Stimulated activated memory B cell treated with anti-CD40 and anti-IgM and Interleukin-4, amounts not matched to agents 10 μg/mL and 1 μg/mL and 100 μg/mL, for 72 hours (primary cell): ENCODE results near the gene GRK5.

Experiments used
- ATAC-seq: fragments of 150-1000 bp; cut with Tn5 transposase; 2 replicates; pipeline ENCODE4 v1.10.0; 2021
- H3K27ac Mint-ChIP-seq: one replicate; pipeline ENCODE4 v1.8.0; 2022; ENCODE audit warnings: mild to moderate bottlenecking, mixed read lengths
- H3K27me3 Mint-ChIP-seq: one replicate; pipeline ENCODE4 v1.8.0; 2022; ENCODE audit warnings: mixed read lengths
- H3K36me3 Mint-ChIP-seq: one replicate; pipeline ENCODE4 v1.8.0; 2022; ENCODE audit warnings: mixed read lengths
- H3K4me1 Mint-ChIP-seq: one replicate; pipeline ENCODE4 v1.8.0; 2022; ENCODE audit warnings: mixed read lengths
- H3K4me3 Mint-ChIP-seq: one replicate; pipeline ENCODE4 v1.8.0; 2022; ENCODE audit warnings: mild to moderate bottlenecking, moderate library complexity, mixed read lengths
- H3K9me3 Mint-ChIP-seq: one replicate; pipeline ENCODE4 v1.8.0; 2022; ENCODE audit warnings: mixed read lengths

Gene GRK5

DNA sequence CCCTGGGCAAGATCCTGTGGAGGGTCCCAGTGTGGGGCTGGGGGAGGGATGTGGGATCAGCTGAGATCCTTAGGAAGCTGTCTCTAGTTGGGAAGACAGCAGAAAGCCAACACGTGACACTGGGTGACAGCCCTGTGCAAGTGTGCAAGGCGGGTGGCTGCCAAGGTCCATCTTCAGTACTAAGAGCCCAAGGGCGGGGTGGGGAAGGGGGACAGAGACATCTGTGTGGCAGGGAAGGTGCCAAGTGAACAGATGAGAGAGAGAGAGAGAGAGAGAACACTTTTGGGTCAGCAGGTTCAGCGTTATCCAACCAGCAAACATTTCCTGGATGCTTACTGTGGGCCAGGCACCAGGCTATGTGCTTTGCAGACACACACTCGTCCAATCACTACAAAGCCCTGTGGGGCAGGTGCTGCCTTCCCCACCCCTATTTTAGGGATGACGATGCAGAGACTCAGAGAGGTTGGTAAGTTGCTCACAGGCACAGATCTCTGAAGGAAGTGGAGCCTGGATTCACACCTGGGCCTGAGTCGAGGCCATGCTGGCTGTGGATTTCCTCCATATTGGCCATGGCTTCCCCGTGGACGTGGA, 135.7 kb downstream of the GRK5 start:
- Mint-ChIP-seq H3K9me3 (no peaks in the 10 kb centered on the region), H3K4me3 (no peak overlapping the region), H3K27ac (no peak overlapping the region), H3K36me3 (peaks cover 57% of the 10 kb centered on the region), H3K4me1 (peaks cover 45% of the 10 kb centered on the region), H3K27me3 (no peaks in the 10 kb centered on the region)
- no peak for ATAC-seq

GRCh38 chr10:119344381-119344780, 137.0 kb downstream of the GRK5 start:
- peaks cover 58% of the 10 kb centered on the region for H3K36me3 Mint-ChIP-seq
- ATAC-seq, result no peak
- H3K9me3 Mint-ChIP-seq, result no peaks in the 10 kb centered on the region
- peaks cover 41% of the 10 kb centered on the region for H3K4me1 Mint-ChIP-seq
- H3K27me3 Mint-ChIP-seq, result no peaks in the 10 kb centered on the region
- H3K27ac Mint-ChIP-seq, result no peak overlapping the region
- no peak overlapping the region for H3K4me3 Mint-ChIP-seq

- Mint-ChIP-seq H3K27ac (peak overlapping the region; percentile 0), H3K4me3 (no peak overlapping the region), H3K36me3 (peaks cover 70% of the 10 kb centered on the region), H3K4me1 (peaks cover 34% of the 10 kb centered on the region), H3K9me3 (peaks cover under 1% of the 10 kb centered on the region), H3K27me3 (no peaks in the 10 kb centered on the region)
- no peak for ATAC-seq
Measured at GRCh38 chr10:119346095-119346832, 138.9 kb downstream of the GRK5 start.

DNA sequence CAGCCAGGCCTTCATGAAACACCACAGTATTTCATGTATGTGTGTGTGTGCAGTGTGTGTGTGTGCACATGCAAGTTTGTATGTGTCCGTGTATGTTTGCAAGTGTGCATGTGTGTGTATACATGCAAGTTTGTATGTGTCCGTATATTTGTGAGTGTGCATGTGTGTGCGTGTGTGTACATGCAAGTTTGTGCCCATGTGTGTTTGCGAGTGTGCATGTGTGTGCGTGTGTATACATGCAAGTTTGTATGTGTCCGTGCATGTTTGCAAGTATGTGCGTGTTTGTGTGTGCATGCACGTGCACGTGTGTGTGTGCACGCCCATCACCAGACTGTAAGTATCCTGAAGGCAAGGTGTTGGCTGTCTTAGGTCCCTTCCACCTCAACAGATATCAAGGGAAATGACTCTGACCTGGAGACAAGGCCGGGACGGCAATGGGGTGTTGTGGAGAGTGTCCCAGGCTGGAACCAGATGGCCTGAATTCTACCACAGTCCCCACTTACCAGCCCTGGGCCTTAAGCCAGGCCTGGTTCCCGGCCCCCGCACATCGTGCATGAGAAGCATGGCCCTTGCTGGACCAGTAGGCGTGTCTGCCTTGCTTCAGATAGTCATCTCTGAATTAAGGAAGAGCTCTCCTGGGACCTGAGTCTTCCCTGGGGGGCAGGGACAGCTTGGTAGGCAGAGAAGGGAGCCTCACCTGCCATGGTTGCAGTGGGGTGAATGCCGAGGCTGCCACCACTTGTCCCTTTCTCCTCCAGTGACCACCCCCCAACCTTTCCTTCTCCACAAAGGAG, 140.0 kb downstream of the GRK5 start:
- H3K36me3 Mint-ChIP-seq, result peaks cover 67% of the 10 kb centered on the region
- peaks cover 26% of the 10 kb centered on the region for H3K4me1 Mint-ChIP-seq
- H3K9me3 Mint-ChIP-seq, result peaks cover 3% of the 10 kb centered on the region
- ATAC-seq, result no peak
- H3K27me3 Mint-ChIP-seq, result no peaks in the 10 kb centered on the region
- no peak overlapping the region for H3K4me3 Mint-ChIP-seq
- no peak overlapping the region for H3K27ac Mint-ChIP-seq

DNA sequence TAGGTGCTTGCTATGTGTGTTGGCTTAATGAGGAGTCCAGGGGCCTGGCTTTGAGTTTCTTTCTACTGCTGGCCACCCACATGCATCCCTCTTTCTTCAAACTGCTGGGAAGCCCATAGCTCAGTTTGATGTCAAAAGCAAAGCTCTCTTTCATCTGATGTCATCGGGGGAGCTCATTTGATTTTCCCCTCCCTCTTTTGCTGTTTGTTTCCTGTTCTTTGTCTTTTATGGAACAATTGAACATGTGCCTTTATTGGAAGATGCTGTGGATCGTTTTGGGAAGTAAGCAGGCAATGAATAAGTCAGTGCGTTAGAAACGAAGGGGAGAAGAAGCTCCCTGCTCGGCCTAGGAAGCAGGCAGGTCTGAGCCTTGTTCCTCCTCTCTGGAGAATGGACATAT, 140.7 kb downstream of the GRK5 start:
- Mint-ChIP-seq H3K4me3 (no peak overlapping the region), H3K27ac (no peak overlapping the region), H3K4me1 (peaks cover 31% of the 10 kb centered on the region), H3K36me3 (peaks cover 67% of the 10 kb centered on the region), H3K9me3 (peaks cover 3% of the 10 kb centered on the region), H3K27me3 (no peaks in the 10 kb centered on the region)
- ATAC-seq, result no peak

DNA sequence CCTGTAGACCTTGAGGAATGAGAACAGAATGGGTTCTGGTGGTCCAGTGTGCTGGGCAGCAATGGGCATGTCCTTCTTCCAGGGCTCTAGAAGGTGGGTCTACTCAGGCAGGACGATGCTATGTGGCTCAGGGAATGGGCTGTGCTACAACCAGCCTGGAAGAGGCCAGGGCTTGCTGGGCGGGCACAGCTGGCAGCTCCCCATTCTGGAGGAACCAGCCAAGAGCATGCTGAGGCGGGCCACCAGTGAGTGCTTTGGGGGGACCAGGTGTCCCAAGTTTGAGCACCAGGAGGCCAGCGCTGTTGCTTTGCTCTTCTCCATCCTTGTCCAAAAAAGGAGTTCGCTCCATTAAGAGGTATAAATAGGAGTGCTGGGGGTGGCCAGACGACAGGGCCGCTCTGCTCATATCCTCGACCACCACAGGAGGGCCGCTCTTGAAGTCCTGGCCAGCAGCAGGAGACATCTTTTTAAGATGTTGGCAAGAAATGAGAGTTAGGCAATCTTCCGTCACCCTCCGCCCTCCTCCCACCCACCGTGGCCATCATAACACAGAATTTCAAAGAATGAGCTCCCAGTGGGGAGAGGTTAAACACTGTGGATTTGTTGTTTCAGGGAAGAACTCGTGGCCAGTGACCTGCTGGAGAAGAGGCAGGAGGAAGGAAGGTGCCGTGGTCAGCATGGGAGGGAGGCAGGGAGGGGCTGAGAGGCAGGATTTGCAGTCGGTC, 141.3 kb downstream of the GRK5 start:
- Mint-ChIP-seq H3K36me3 (peaks cover 64% of the 10 kb centered on the region), H3K27ac (no peak overlapping the region), H3K9me3 (peaks cover 3% of the 10 kb centered on the region), H3K4me1 (peaks cover 31% of the 10 kb centered on the region), H3K4me3 (no peak overlapping the region), H3K27me3 (no peaks in the 10 kb centered on the region)
- no peak for ATAC-seq

DNA sequence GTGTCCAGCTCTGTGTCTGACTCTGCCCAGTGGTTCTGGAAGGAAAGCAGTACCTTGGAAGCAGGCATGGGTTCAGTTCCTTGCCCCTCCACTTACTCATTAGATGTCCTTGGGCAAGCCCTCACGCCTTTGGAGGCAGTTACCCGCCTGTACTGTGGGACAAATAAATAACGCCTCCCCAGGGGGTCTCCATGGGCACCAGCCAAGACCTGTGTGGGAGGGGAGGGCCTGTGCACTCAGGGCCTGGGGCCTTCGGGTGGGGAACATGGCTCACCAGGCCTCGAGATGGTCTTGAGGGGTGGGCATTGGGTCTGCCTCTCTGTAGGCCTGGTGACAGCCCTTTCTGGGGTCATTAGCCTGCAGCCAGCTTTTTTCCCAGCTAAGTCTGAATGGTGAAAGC, 142.0 kb downstream of the GRK5 start:
- Mint-ChIP-seq H3K4me3 (no peak overlapping the region), H3K36me3 (peaks cover 61% of the 10 kb centered on the region), H3K4me1 (peaks cover 26% of the 10 kb centered on the region), H3K27me3 (no peaks in the 10 kb centered on the region), H3K27ac (no peak overlapping the region), H3K9me3 (peaks cover 3% of the 10 kb centered on the region)
- no peak for ATAC-seq

DNA sequence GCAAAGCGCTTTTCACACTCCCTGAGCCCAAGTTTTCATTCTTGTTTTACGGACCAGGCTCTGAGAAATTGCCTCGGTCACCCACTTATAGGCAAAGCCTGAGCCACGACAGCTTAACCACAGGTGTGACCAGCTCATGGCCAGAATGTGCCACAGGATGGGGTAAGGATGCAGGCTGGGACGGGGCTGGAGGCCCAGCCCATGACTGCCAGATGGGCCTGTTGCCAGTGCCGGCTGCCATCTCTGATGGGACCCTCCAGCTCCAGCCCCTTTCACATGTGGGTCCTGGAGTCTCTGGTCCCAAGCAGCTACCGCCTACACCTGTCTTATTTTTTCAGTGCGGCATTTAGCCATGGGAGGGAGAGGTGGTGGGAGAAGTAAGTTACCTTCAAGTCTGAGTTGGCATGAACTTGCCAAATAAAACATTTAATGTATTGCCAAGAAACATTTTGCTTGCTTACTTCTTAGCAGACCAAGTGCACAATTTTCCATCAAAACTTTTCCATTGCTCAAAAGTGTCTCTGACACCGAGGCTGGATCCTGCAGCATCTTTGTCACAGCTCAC, 142.6 kb downstream of the GRK5 start:
- H3K4me3 Mint-ChIP-seq, result no peak overlapping the region
- H3K36me3 Mint-ChIP-seq, result peaks cover 57% of the 10 kb centered on the region
- no peaks in the 10 kb centered on the region for H3K27me3 Mint-ChIP-seq
- no peak for ATAC-seq
- H3K9me3 Mint-ChIP-seq, result peaks cover 3% of the 10 kb centered on the region
- H3K4me1 Mint-ChIP-seq, result peaks cover 20% of the 10 kb centered on the region
- no peak overlapping the region for H3K27ac Mint-ChIP-seq

DNA sequence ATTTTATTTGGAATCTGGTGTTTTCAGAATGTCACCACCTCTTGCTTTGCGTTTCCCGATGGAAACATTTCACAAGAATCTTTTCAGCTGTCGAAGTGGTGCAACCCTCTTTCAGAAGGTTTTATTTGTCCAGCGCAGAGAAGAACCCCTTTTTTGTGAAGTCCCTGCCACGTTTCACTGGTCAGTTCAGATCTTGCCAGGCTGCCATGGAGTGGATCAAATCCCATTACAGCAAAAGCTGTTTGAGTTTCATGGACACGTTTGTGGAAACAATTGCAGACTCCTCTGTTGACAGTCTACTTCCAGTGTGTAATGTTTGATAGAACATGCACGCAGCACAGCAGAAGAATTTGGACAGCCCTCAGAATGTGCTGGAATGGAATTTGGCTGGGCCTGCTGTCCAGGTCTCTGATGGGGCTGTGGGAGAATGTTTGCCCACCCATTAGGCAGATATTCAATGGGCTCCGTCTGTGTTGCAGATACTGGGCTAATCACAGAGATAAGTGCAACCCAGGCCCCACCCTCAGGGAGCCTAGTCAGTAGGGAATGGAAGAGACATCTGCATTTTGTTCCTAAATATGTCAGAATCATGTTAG, 143.2 kb downstream of the GRK5 start:
- H3K27me3 Mint-ChIP-seq, result no peaks in the 10 kb centered on the region
- H3K27ac Mint-ChIP-seq, result no peak overlapping the region
- no peak overlapping the region for H3K4me3 Mint-ChIP-seq
- ATAC-seq, result no peak
- peaks cover 51% of the 10 kb centered on the region for H3K36me3 Mint-ChIP-seq
- peaks cover 3% of the 10 kb centered on the region for H3K9me3 Mint-ChIP-seq
- H3K4me1 Mint-ChIP-seq, result peaks cover 17% of the 10 kb centered on the region

DNA sequence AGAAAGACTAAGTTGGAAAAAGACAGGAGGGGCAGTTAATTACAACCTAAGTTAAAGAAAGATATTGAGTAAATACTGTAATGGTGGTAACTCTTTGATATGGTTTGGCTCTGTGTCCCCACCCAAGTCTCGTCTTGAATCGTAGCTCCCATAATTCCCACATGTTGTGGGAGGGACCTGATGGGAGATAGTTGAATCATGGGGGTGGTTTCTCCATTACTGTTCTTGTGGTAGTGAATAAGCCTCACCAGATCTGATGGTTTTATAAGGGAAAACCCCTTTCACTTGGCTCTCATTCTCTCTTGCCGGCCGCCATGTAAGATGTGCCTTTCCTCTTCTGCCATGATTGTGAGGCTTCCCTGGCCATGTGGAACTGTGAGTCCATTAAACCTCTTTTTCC, 143.8 kb downstream of the GRK5 start:
- peaks cover 16% of the 10 kb centered on the region for H3K4me1 Mint-ChIP-seq
- no peak overlapping the region for H3K27ac Mint-ChIP-seq
- no peak for ATAC-seq
- H3K27me3 Mint-ChIP-seq, result no peaks in the 10 kb centered on the region
- H3K4me3 Mint-ChIP-seq, result no peak overlapping the region
- peaks cover 3% of the 10 kb centered on the region for H3K9me3 Mint-ChIP-seq
- H3K36me3 Mint-ChIP-seq, result peaks cover 52% of the 10 kb centered on the region

DNA sequence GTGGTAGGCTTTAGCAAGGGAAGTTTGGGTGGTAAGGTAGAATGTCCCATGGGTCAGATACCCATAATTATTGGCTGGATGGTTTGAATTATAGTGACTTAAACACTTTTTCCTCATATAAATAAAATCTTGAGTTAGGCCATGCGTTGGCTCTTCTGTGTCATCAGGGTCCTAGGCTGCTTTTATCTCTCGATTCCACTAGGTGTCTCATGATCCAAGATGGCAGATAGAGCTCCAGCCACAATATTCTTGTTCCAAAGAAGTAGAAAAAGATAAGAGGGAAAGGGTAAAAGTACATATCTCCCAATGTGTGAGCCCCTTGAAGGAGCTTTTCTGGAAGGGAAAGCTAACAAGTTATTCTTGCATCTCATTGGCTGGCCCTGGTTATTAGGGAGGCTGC, 144.7 kb downstream of the GRK5 start:
- Mint-ChIP-seq H3K36me3 (peaks cover 60% of the 10 kb centered on the region), H3K4me3 (no peak overlapping the region), H3K4me1 (peaks cover 20% of the 10 kb centered on the region), H3K27me3 (no peaks in the 10 kb centered on the region), H3K9me3 (peaks cover 3% of the 10 kb centered on the region), H3K27ac (no peak overlapping the region)
- ATAC-seq, result no peak

DNA sequence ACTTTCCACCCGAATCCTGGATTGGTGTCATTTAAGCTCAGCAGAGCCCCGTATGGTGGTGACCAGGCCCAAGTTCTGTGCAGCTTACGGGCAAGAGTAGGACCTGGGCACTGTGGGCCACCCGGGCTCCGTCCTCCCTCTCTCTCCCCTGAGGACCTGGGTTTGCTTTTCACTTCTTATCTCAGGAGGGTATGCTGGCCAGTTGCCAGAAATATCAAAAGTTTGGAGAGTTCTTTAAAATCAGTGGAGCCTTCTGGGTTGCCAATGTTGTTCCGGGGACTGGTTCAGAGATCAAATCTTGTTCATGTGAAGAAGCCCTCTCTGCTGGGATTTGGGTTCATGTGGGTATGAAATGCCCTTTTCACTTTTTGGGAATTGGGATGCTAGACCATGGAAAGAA, 145.4 kb downstream of the GRK5 start:
- no peak for ATAC-seq
- Mint-ChIP-seq H3K27me3 (no peaks in the 10 kb centered on the region), H3K4me3 (no peak overlapping the region), H3K36me3 (peaks cover 56% of the 10 kb centered on the region), H3K9me3 (peaks cover 3% of the 10 kb centered on the region), H3K27ac (peak overlapping the region; percentile 35), H3K4me1 (peaks cover 26% of the 10 kb centered on the region)

DNA sequence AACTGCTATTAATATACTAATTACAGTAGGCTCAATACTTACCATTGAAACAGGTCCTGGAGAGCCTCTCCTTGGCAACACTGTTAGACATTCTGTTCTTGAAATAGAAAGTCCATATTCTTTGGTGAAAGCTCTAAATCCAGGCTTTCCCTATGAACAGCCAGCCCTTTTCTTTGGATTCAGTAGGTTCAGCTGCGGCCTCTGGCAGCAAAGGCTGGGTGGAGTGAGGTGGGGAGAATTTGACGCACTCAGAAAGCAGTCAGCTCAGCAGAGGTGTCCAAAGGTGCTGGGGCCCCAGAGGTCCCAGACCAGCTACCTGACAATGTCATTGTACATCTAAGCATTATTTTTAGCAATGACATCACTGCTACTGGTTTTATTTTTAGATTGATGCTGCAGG, 146.1 kb downstream of the GRK5 start:
- no peak for ATAC-seq
- Mint-ChIP-seq H3K4me3 (no peak overlapping the region), H3K27me3 (no peaks in the 10 kb centered on the region), H3K36me3 (peaks cover 56% of the 10 kb centered on the region), H3K27ac (peak overlapping the region; percentile 35), H3K4me1 (peaks cover 28% of the 10 kb centered on the region), H3K9me3 (peaks cover 3% of the 10 kb centered on the region)

GRCh38 chr10:119355930-119356329, 148.6 kb downstream of the GRK5 start:
- H3K4me1 Mint-ChIP-seq, result peaks cover 49% of the 10 kb centered on the region
- H3K27me3 Mint-ChIP-seq, result no peaks in the 10 kb centered on the region
- no peak for ATAC-seq
- H3K36me3 Mint-ChIP-seq, result peaks cover 41% of the 10 kb centered on the region
- no peak overlapping the region for H3K4me3 Mint-ChIP-seq
- peaks cover 6% of the 10 kb centered on the region for H3K9me3 Mint-ChIP-seq
- H3K27ac Mint-ChIP-seq, result no peak overlapping the region
